Measurements from ENCODE around the gene MLYCD.

- no peak for TF ChIP-seq ZBTB48 (tag by site-specific recombination; IDR thresholded peaks at IDR 0.05)
- no peak for TF ChIP-seq ZBTB11 (tag by site-specific recombination; conservative IDR thresholded peaks at IDR 0.05; ENCODE audit: low read depth)
- TF ChIP-seq CTCF (tag by site-specific recombination; IDR thresholded peaks at IDR 0.05) = no peak
- no peak for TF ChIP-seq ZNF670 (tag by site-specific recombination; IDR thresholded peaks at IDR 0.05; ENCODE audit: low read depth)
- no peak for TF ChIP-seq ZNF292 (tag by site-specific recombination; IDR thresholded peaks at IDR 0.05; ENCODE audit: borderline replicate concordance, low read depth)
- no peak for TF ChIP-seq ZNF658 (tag by site-specific recombination; IDR thresholded peaks at IDR 0.05)
- no peak for TF ChIP-seq ZNF830 (tag by site-specific recombination; IDR thresholded peaks at IDR 0.05; ENCODE audit: low read depth)
- TF ChIP-seq ZFP37 (tag by site-specific recombination; IDR thresholded peaks at IDR 0.05) = no peak
These were observed 32.0 kb downstream of the MLYCD start for GRCh38 chr16:83930730-83931500.

Data from HEK293 (cell line).